GM18519 (cell line): ENCODE data around the gene ELP1.

Source experiments
- ATAC-seq: cut with Tn5 transposase; IDR thresholded peaks from one replicate; pipeline ENCODE4 v1.9.1; 2021; ENCODE audit warnings: mild to moderate bottlenecking, moderate library complexity; ENCODE audit not compliant: unreplicated experiment, low FRiP score

ELP1 gene

GRCh38 chr9:108830272-108830671, 103.7 kb downstream of the ELP1 start:
- no peak for ATAC-seq

- no peak for ATAC-seq
Measured at GRCh38 chr9:108823829-108824228, 110.1 kb downstream of the ELP1 start.
